Activated CD4-positive, alpha-beta T cell treated with anti-CD3 and anti-CD28 coated beads, Interleukin-2, amount 50 U/mL, for 4 hours (primary cell): ENCODE results near the gene CHAD.

Source experiments
- DNase-seq, 2 experiments: peaks; one replicate each; pipeline ENCODE4 v3.0.0-alpha.2; 2020

Gene CHAD

GRCh38 chr17:50468304-50469207 is at the start of gene CHAD:
CHAD (minus strand) TSS chr17:50468880; CDS start chr17:50468813, 67 bp downstream.
- no peak for DNase-seq

GRCh38 chr17:50517504-50518383 is 49.1 kb upstream of the CHAD start:
- DNase-seq = no peak

GRCh38 chr17:50517011-50517410 is 48.3 kb upstream of the CHAD start:
- DNase-seq = no peak

- no peak for DNase-seq
Observed at GRCh38 chr17:50514936-50515702, 46.4 kb upstream of the CHAD start.

- DNase-seq = no peak
Observed at GRCh38 chr17:50514388-50514787, 45.7 kb upstream of the CHAD start.

- no peak for DNase-seq
Observed at GRCh38 chr17:50513495-50513894, 44.8 kb upstream of the CHAD start.

GRCh38 chr17:50511058-50511457 is 42.4 kb upstream of the CHAD start:
- DNase-seq = peak; percentile 23 to 35

GRCh38 chr17:50508573-50509460 is 40.1 kb upstream of the CHAD start:
- no peak for DNase-seq

- DNase-seq = peak; percentile 61 to 66
Observed at GRCh38 chr17:50507871-50508572, 39.3 kb upstream of the CHAD start, which contains the start of gene MYCBPAP. MYCBPAP (plus strand) TSS chr17:50508439; CDS start chr17:50508675, 236 bp downstream.

- no peak for DNase-seq
Observed at GRCh38 chr17:50506298-50506697, 37.6 kb upstream of the CHAD start.

GRCh38 chr17:50505591-50506130 is 37.0 kb upstream of the CHAD start:
- DNase-seq = no peak

- DNase-seq = no peak
Observed at GRCh38 chr17:50502301-50502990, 33.8 kb upstream of the CHAD start.

- DNase-seq = peak; percentile 22 to 30
Observed at GRCh38 chr17:50501054-50501453, 32.4 kb upstream of the CHAD start.

GRCh38 chr17:50499721-50500120 is 31.0 kb upstream of the CHAD start:
- no peak for DNase-seq

GRCh38 chr17:50499270-50499669 is 30.6 kb upstream of the CHAD start:
- DNase-seq = no peak

GRCh38 chr17:50498021-50498874 is 29.6 kb upstream of the CHAD start:
- no peak for DNase-seq

GRCh38 chr17:50495918-50496317 is 27.2 kb upstream of the CHAD start:
- no peak for DNase-seq

GRCh38 chr17:50495217-50495823 is 26.6 kb upstream of the CHAD start:
- DNase-seq = no peak

- no peak for DNase-seq
Observed at GRCh38 chr17:50493744-50494143, 25.1 kb upstream of the CHAD start.
